Endothelial cell of umbilical vein (primary cell): ENCODE data around the gene PIANP.

ENCODE experiments used
- CTCF ChIP-seq, 2 donors: IDR thresholded peaks; 1 replicate in 1 of 2; 2 replicates in 1 of 2; pipeline ENCODE4 v1.5.1; 2011; ENCODE audit warnings: low read length in 2 of 2, mild to moderate bottlenecking in 2 of 2, moderate library complexity in 2 of 2, control low read depth in 1 of 2, inconsistent platforms in 1 of 2, low read depth in 1 of 2; ENCODE audit not compliant: insufficient read depth in 1 of 2; ENCODE audit errors: extremely low read depth in 1 of 2
- EZH2 ChIP-seq: IDR thresholded peaks from 2 replicates; pipeline ENCODE4 v1.6.1; 2012; ENCODE audit warnings: borderline replicate concordance, low read depth, mild to moderate bottlenecking, moderate library complexity, low read length, inconsistent platforms; ENCODE audit not compliant: severe bottlenecking
- FOS ChIP-seq: IDR thresholded peaks from 2 replicates; pipeline ENCODE4 v1.6.1; 2011; ENCODE audit warnings: mild to moderate bottlenecking, low read length, moderate library complexity, borderline replicate concordance; ENCODE audit not compliant: insufficient read depth
- JUN ChIP-seq: IDR thresholded peaks from 2 replicates; pipeline ENCODE4 v1.6.1; 2011; ENCODE audit warnings: borderline replicate concordance, low read depth; ENCODE audit not compliant: insufficient read length, insufficient read depth
- MAX ChIP-seq: IDR thresholded peaks from 2 replicates; pipeline ENCODE4 v1.6.1; 2011; ENCODE audit not compliant: insufficient read depth, insufficient read length
- MYC ChIP-seq: IDR thresholded peaks from one replicate; pipeline ENCODE4 v1.6.1; 2011; ENCODE audit warnings: mild to moderate bottlenecking, low read depth, low read length
- POLR2A ChIP-seq: IDR thresholded peaks from 2 replicates; pipeline ENCODE4 v1.6.1; 2012; ENCODE audit warnings: low read depth, mild to moderate bottlenecking, control low read depth, low read length
- POLR2AphosphoS5 ChIP-seq: IDR thresholded peaks from 2 replicates; pipeline ENCODE4 v1.6.1; 2012; ENCODE audit warnings: low read depth, mild to moderate bottlenecking, control low read depth, low read length, moderate library complexity; ENCODE audit not compliant: insufficient read depth

- TF ChIP-seq CTCF (IDR thresholded peaks at IDR 0.05; ENCODE audit: extremely low read depth in 1 of 2, insufficient read depth in 1 of 2, low read depth in 1 of 2, low read length in 2 of 2), result no peak
- no peak for TF ChIP-seq POLR2A
- TF ChIP-seq EZH2, result no peak
- no peak for TF ChIP-seq MAX
- TF ChIP-seq POLR2AphosphoS5, result no peak
- no peak for TF ChIP-seq JUN
- no peak for TF ChIP-seq FOS
- no peak for TF ChIP-seq MYC
Measured at GRCh38 chr12:6667559-6668210, 32.9 kb downstream of the PIANP start.
